ENCODE data around the gene GH1.
"Not testable (repeated sequence)": the region's sequence is repeated elsewhere in the genome, so short reads cannot be mapped to it uniquely, and the experiment has no call there.

DNA sequence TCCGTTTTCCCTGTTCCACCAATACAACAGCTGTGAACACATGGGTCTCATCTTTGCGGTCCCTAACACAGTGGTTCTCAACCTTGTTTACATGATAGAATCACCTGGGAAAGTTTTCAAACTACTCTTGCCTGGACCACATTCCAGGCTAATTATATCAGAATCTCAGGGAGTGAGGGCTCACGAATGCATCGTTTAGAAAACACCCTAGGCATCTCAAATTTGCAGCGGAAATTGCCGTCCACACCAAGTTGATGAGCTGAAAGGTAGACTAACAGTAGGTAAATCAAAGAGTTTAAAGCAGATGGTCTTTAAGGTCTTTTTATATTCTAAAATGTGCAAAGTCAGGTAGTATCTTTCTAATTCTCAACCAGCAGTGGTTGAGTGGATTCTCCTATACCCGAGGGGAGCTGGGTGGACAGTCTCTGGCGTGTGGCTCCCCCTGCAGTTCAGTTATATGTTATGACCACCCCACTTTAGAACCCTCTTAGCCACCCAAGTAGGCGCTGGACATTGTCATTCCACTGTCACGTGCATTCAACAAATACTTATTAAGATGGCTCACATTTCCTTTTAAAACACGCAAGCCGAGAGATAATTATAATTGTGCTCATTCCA is 11.4 kb downstream of the GH1 start:
- TF ChIP-seq CTCF, EP300 (IDR thresholded peaks at IDR 0.05): not testable (repeated sequence)
